A549 treated with Hydrocortisone at 1 μM for 4 hours (cell line): ENCODE results near the gene ANKRD30B. TPM values are rescaled to one million over a fixed set of nuclear protein-coding genes. Genes with fewer than 3 reads are reported as not detected.

ENCODE experiments used
- total RNA-seq: library from RNA; stranded (reverse); fragments of 200-300 nt; extraction: Qiagen RNA extraction; gene quantifications from 5 replicates; pipeline ENCODE4 v1.2.3, GENCODE V29; 2022

Gene ANKRD30B
- not detected in 5 replicates for total RNA-seq

GRCh38 chr18:14747513-14748474 is at the start of gene ANKRD30B:
Gene ANKRD30B, plus strand, starts transcription at chr18:14748172. Its CDS starts 248 bp downstream, at chr18:14748420.

Other genes starting within 250 kb of the ANKRD30B start
- not detected in 5 replicates for gene POTEC, start 204.6 kb upstream of the ANKRD30B start, total RNA-seq